Memory B cell (primary cell): ENCODE results near the gene ICA1L.

ENCODE experiments used
- ATAC-seq: fragments of 150-1000 bp; cut with Tn5 transposase; 2 replicates; pipeline ENCODE4 v1.10.0; 2021; ENCODE audit warnings: low read depth, mild to moderate bottlenecking, moderate library complexity
- DNase-seq, 2 donors: peaks; one replicate each; pipeline ENCODE4 v3.0.0; 2022; ENCODE audit warnings: low spot score in 2 of 2
- H3K27ac Mint-ChIP-seq: one replicate; pipeline ENCODE4 v1.8.0; 2022; ENCODE audit warnings: mild to moderate bottlenecking, moderate library complexity, mixed read lengths
- H3K27me3 Mint-ChIP-seq: one replicate; pipeline ENCODE4 v1.8.0; 2022; ENCODE audit warnings: mixed read lengths
- H3K36me3 Mint-ChIP-seq: one replicate; pipeline ENCODE4 v1.8.0; 2022; ENCODE audit warnings: mild to moderate bottlenecking, mixed read lengths
- H3K4me1 Mint-ChIP-seq: one replicate; pipeline ENCODE4 v1.8.0; 2022; ENCODE audit warnings: mixed read lengths
- H3K4me3 Mint-ChIP-seq: one replicate; pipeline ENCODE4 v1.8.0; 2022; ENCODE audit warnings: mild to moderate bottlenecking, moderate library complexity, mixed read lengths
- H3K9me3 Mint-ChIP-seq: one replicate; pipeline ENCODE4 v1.8.0; 2022; ENCODE audit warnings: mixed read lengths

The ICA1L gene

DNA sequence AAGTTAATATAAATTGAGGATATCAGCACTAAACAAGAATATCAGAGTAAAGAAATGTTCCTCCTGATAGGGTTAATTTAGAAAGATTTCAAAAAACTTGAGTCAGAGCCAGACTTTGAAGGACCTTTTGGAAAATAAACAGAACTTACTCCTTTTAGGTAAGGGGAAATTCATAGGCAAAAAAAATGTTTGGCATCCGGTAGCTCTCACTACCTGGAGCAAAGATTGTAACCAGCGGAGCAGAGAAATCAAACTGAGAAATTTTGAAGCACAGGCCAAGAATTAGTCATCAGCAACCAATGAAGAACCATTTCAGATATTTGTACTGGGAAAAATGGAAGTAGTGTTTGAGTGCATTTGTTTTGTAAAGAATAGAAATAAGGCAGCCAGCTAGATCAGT, 113.0 kb downstream of the ICA1L start:
- H3K27ac Mint-ChIP-seq, result no peak overlapping the region
- H3K27me3 Mint-ChIP-seq, result no peaks in the 10 kb centered on the region
- DNase-seq (no peak), ATAC-seq (no peak)
- no peaks in the 10 kb centered on the region for H3K9me3 Mint-ChIP-seq
- no peak overlapping the region for H3K4me3 Mint-ChIP-seq
- H3K4me1 Mint-ChIP-seq, result peaks cover 2% of the 10 kb centered on the region
- peaks cover 33% of the 10 kb centered on the region for H3K36me3 Mint-ChIP-seq

DNA sequence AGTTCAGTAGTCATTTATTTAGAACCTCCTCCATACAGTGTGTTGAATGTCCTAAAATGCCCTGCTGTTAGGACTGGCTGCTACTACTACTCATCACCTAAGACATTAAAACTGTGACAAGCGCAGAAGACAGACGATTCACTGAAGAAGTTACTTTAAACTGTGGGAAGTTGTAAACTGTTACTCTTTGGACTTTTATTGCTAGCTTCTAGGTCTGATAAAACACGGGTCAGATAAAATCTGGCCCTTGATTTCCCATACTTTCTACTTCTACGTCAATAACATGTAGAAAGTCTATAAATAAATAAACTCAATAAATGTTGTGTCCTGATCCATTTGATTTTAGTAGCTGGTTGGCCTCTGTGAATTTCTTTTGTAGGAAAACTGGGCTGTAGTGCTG, 113.4 kb downstream of the ICA1L start:
- peaks cover 2% of the 10 kb centered on the region for H3K4me1 Mint-ChIP-seq
- ATAC-seq (no peak), DNase-seq (no peak)
- H3K27me3 Mint-ChIP-seq, result no peaks in the 10 kb centered on the region
- H3K27ac Mint-ChIP-seq, result no peak overlapping the region
- no peaks in the 10 kb centered on the region for H3K9me3 Mint-ChIP-seq
- peaks cover 34% of the 10 kb centered on the region for H3K36me3 Mint-ChIP-seq
- H3K4me3 Mint-ChIP-seq, result no peak overlapping the region

DNA sequence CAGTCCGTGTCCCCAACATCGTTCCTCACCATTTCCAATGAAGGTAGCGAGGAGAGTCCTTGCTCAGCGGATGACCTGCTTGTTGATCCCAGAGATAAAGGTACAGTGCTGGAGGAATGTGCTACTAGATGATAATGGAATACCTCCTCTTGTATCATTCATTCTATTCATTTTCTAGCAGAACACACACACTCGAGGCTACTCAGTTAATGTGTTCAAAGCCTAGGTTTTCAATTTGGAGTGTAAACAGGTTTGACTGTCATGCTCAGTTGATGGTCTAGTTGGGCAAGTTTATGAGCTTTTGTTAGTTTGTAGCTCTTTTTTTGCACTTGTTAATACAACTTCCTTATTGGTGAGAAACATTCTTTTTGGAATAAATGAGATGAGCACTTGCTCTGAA, 114.2 kb downstream of the ICA1L start:
- no peak for ATAC-seq
- Mint-ChIP-seq H3K4me1 (peaks cover 2% of the 10 kb centered on the region), H3K4me3 (no peak overlapping the region), H3K27ac (no peak overlapping the region), H3K36me3 (peaks cover 29% of the 10 kb centered on the region), H3K27me3 (no peaks in the 10 kb centered on the region), H3K9me3 (no peaks in the 10 kb centered on the region)
- DNase-seq, result no peak

DNA sequence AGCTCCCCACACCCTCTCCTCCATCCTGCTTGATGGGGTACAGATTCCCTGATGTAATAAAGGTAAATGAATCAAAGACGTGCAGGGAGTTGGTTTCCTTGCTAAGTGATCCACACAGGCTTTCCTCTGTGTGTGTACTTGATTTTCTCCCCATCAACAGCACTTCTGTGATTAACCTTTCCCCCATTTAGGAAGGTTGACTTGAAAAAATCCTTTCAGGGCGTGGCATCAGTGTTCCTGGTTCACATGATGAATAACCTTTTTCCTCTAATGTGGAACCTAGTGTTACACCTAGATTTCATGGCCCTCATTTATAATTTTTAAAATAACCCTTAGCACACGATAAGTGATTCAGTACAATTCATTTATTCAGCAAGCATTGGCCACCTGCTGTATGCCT, 115.0 kb downstream of the ICA1L start:
- H3K9me3 Mint-ChIP-seq, result no peaks in the 10 kb centered on the region
- H3K4me3 Mint-ChIP-seq, result no peak overlapping the region
- peaks cover 30% of the 10 kb centered on the region for H3K36me3 Mint-ChIP-seq
- DNase-seq, result no peak
- no peaks in the 10 kb centered on the region for H3K27me3 Mint-ChIP-seq
- H3K27ac Mint-ChIP-seq, result no peak overlapping the region
- no peak for ATAC-seq
- peaks cover 2% of the 10 kb centered on the region for H3K4me1 Mint-ChIP-seq

DNA sequence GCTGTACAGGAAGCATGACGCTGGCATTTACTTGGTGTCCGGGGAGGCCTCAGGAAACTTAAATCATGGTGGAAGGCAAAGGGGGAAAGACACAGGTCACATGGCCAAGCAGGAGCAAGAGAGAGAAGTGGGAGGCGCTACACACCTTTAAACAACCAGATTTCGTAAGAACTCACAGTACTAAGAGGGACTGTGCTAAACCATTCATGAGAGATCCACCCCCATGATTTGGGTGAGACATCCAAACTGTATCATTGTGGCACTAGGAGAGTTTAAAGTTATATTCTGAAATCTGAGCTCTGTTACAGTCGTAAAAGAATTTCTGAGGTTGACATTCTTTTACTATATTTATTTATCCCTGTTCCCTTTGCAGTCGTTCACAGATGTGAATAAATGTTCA, 116.6 kb downstream of the ICA1L start:
- DNase-seq, result no peak
- Mint-ChIP-seq H3K27me3 (no peaks in the 10 kb centered on the region), H3K36me3 (peaks cover 21% of the 10 kb centered on the region), H3K27ac (peak overlapping the region; percentile 3), H3K4me1 (peaks cover 11% of the 10 kb centered on the region), H3K4me3 (no peak overlapping the region), H3K9me3 (no peaks in the 10 kb centered on the region)
- ATAC-seq, result no peak

DNA sequence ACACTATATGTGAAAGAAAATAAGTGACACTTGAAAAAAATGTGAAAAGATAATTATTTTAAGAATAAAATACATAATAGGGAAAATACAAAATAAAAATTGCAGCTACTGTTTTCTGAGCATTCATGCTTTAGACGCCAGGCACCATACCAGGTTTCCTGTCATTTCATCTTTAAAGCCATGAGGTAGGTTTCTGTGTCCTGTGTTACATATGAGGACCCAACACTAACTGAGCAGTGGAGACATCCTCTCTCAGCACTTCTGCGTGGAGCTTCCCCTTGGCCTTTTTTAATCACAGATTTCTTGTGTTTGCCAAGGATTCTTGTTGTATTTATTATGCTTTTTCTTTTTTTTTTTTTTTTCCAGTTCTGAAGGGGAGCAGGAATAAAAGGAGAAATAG, 119.5 kb downstream of the ICA1L start:
- H3K36me3 Mint-ChIP-seq, result peaks cover 12% of the 10 kb centered on the region
- DNase-seq (no peak), ATAC-seq (no peak)
- H3K4me3 Mint-ChIP-seq, result no peak overlapping the region
- H3K9me3 Mint-ChIP-seq, result no peaks in the 10 kb centered on the region
- no peaks in the 10 kb centered on the region for H3K27me3 Mint-ChIP-seq
- H3K4me1 Mint-ChIP-seq, result peaks cover 17% of the 10 kb centered on the region
- H3K27ac Mint-ChIP-seq, result no peak overlapping the region

DNA sequence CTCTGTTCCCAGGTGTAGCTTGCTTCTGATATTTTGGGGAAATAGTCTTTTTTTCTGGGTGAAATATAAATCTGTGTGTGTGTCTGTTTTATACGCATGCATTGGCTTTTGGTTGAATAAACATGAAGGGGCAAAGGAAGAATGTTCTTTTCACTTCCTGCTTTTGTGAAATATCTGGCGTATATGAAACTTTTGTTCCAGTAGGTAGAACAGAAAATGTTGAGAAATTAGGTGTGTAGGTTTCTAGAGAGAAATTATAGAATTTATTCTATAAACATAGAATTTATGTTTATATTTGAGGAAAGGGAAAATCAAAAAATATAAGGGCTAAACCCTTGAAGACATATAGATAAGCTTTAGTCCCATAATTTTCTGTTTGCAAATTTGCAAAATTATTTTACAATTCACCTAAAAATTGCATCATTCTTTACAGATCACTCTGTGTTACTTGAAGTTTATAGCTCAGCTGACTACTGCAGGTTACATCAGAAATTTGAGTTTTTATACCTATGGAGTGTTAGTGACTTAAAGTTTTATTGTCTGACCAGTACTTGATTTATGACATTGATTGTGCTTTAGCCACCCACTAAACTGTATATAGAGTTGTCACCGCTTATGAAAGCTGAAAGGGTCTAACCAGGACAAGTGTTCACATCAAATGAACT, 120.7 kb downstream of the ICA1L start:
- H3K4me3 Mint-ChIP-seq, result no peak overlapping the region

DNA sequence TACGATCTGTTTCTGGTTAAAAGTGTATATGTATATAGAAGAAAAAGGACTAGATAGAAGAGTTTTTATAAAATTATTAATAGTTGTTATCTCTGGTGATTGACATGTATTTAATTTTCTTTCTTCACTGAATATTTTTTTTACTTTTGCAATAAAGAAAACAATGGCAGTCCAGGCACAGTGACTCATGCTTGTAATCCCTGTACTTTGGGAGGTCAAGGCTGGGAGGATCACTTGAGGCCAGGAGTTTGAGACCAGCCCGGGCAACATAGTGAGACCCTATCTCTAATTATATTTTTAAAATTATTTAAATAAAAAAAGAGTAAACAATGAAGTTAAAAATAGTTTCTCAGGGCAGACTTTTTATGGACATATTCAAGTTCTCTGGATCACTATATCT, 122.1 kb downstream of the ICA1L start:
- ATAC-seq (no peak), DNase-seq (no peak)
- H3K9me3 Mint-ChIP-seq, result peaks cover 4% of the 10 kb centered on the region
- H3K4me1 Mint-ChIP-seq, result peaks cover 22% of the 10 kb centered on the region
- H3K36me3 Mint-ChIP-seq, result peaks cover 25% of the 10 kb centered on the region
- H3K4me3 Mint-ChIP-seq, result no peak overlapping the region
- peak overlapping the region; percentile 73 for H3K27ac Mint-ChIP-seq
- no peaks in the 10 kb centered on the region for H3K27me3 Mint-ChIP-seq

More for the DNA sequence above, 120.7 kb downstream of the ICA1L start:
- H3K27ac Mint-ChIP-seq, result peak overlapping the region; percentile 73
- no peaks in the 10 kb centered on the region for H3K27me3 Mint-ChIP-seq
- DNase-seq (peak in 1 of 2 donors; percentile 12), ATAC-seq (peak; percentile 88)
- peaks cover 19% of the 10 kb centered on the region for H3K36me3 Mint-ChIP-seq
- peaks cover 19% of the 10 kb centered on the region for H3K4me1 Mint-ChIP-seq
- no peaks in the 10 kb centered on the region for H3K9me3 Mint-ChIP-seq

DNA sequence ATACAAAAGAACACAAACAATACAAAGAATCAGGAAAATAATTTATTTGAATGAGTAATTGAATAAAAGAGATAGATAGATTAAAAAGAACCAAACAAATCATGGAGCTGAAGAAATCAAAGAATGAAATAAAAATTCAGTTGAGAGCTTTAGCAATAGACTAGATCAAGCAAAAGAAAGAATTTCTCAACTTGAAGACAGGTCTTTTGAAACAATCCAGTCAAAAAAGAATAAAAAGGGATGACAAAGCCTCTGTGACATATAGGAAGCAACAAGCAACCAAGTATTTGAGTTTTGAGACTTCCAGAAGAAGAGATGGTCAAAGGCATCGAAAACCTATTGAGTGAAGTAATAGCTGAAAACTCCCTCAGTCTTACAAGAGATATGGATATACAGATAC, 128.0 kb downstream of the ICA1L start:
- Mint-ChIP-seq H3K36me3 (peaks cover 44% of the 10 kb centered on the region), H3K4me3 (no peak overlapping the region)
- ATAC-seq, result no peak

DNA sequence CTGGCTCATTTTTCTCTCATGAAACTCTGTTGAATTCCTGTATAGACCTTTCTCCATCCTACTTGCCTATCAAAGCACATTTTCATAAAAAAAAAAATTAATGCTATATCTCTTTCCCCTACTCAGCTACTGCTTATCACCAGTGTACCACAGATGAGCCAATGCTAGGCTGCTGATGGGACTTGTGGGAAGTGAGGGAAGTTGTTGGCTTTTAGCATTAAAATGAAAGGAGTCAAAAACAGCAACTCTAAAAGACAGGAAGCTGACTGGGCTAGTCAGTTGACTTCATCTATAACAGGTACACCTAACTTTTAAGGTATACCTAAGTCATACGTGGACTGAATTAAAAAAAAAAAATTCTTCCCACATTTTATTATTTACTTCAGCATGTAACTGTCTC, 134.7 kb downstream of the ICA1L start:
- ATAC-seq (no peak), DNase-seq (no peak)
- Mint-ChIP-seq H3K4me1 (peaks cover 2% of the 10 kb centered on the region), H3K27ac (no peak overlapping the region), H3K4me3 (no peak overlapping the region), H3K9me3 (peaks cover 7% of the 10 kb centered on the region), H3K27me3 (no peaks in the 10 kb centered on the region), H3K36me3 (peaks cover 31% of the 10 kb centered on the region)

More for the DNA sequence above, 128.0 kb downstream of the ICA1L start:
- DNase-seq, result no peak
- peak overlapping the region; percentile 35 for H3K27ac Mint-ChIP-seq
- H3K9me3 Mint-ChIP-seq, result peaks cover 12% of the 10 kb centered on the region
- H3K27me3 Mint-ChIP-seq, result no peaks in the 10 kb centered on the region
- peaks cover 10% of the 10 kb centered on the region for H3K4me1 Mint-ChIP-seq

DNA sequence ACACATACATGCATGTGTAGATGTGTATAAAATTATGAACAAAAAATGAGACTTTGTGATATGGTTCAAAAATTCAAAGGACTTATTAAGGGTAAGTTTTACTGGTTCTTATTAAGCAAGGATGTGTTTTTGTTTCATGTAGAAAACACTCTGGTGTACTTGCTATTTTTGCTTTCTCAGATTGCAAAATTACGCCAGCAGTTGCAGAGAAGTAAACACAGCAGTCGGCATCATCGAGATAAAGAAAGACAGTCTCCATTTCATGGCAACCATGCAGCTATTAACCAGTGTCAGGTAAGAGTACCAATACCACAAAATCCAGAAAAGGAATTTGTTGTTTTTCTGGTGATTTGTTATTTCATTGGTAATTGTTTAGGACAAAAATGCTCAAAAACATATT, 145.5 kb downstream of the ICA1L start:
- ATAC-seq (no peak), DNase-seq (no peak)
- Mint-ChIP-seq H3K4me1 (peaks cover 6% of the 10 kb centered on the region), H3K9me3 (no peaks in the 10 kb centered on the region), H3K36me3 (peaks cover 20% of the 10 kb centered on the region), H3K4me3 (no peak overlapping the region), H3K27me3 (no peaks in the 10 kb centered on the region), H3K27ac (no peak overlapping the region)

DNA sequence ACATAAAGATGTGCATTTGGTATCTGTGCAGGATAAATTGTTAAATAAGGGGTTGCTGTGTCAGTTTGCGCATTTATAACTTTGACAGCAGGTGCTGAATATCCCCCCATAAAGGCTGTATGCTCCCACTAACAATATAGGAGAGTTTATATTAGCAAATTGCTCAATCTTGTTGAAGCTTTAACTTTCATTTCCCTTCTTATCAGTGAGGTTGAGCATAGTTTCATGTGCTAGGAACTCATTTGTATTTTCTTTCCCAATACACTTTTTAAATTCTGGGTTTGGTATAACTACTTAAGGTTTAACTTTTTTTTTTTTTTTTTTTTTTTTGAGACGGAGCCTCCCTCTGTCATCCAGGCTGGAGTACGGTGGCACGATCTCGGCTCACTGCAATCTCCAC, 147.8 kb downstream of the ICA1L start:
- Mint-ChIP-seq H3K9me3 (no peaks in the 10 kb centered on the region), H3K4me3 (no peak overlapping the region), H3K27me3 (no peaks in the 10 kb centered on the region), H3K36me3 (peaks cover 11% of the 10 kb centered on the region), H3K4me1 (peaks cover 8% of the 10 kb centered on the region), H3K27ac (no peak overlapping the region)
- DNase-seq (no peak), ATAC-seq (no peak)
